Effector memory CD4-positive, alpha-beta T cell (primary cell): ENCODE measurements around the gene LSM3.

ENCODE experiments used
- DNase-seq, 3 donors: peaks; one replicate each; pipeline ENCODE4 v3.0.0-alpha.2; 2020
- H3K27ac ChIP-seq: 2 replicates; pipeline ENCODE4 v1.7.0; 2013; ENCODE audit warnings: mild to moderate bottlenecking, low read length, moderate library complexity; ENCODE audit not compliant: insufficient read depth, poor library complexity, severe bottlenecking
- H3K27me3 ChIP-seq: replicated peaks from 2 replicates; pipeline ENCODE4 v1.7.0; 2013; ENCODE audit warnings: mild to moderate bottlenecking, low read length; ENCODE audit not compliant: insufficient read depth, control insufficient read depth, poor library complexity, severe bottlenecking
- H3K36me3 ChIP-seq: 2 replicates; pipeline ENCODE4 v1.7.0; 2013; ENCODE audit warnings: mild to moderate bottlenecking, low read length, moderate library complexity; ENCODE audit not compliant: control insufficient read depth, insufficient read depth
- H3K4me1 ChIP-seq: 2 replicates; pipeline ENCODE4 v1.7.0; 2013; ENCODE audit warnings: low read length, mild to moderate bottlenecking; ENCODE audit not compliant: control insufficient read depth, insufficient read depth, poor library complexity, severe bottlenecking
- H3K4me3 ChIP-seq: 2 replicates; pipeline ENCODE4 v1.7.0; 2013; ENCODE audit warnings: low read length, low read depth, mild to moderate bottlenecking; ENCODE audit not compliant: insufficient read depth, poor library complexity, severe bottlenecking
- H3K9me3 ChIP-seq: 2 replicates; pipeline ENCODE4 v1.7.0; 2013; ENCODE audit warnings: mild to moderate bottlenecking, low read length, moderate library complexity; ENCODE audit not compliant: control insufficient read depth

LSM3 gene

GRCh38 chr3:14156201-14156600, 22.4 kb upstream of the LSM3 start:
- H3K4me1 ChIP-seq, result no peaks in the 10 kb centered on the region
- no peak overlapping the region for H3K27ac ChIP-seq
- peaks cover 3% of the 10 kb centered on the region for H3K9me3 ChIP-seq
- H3K36me3 ChIP-seq, result peaks cover 77% of the 10 kb centered on the region
- H3K4me3 ChIP-seq, result no peak overlapping the region
- no peak for DNase-seq
- no peaks in the 10 kb centered on the region for H3K27me3 ChIP-seq

GRCh38 chr3:14156843-14157561, 21.6 kb upstream of the LSM3 start:
- DNase-seq, result no peak
- Histone ChIP-seq H3K4me3 (no peak overlapping the region), H3K9me3 (peaks cover 4% of the 10 kb centered on the region), H3K27ac (no peak overlapping the region), H3K36me3 (peaks cover 79% of the 10 kb centered on the region), H3K27me3 (no peaks in the 10 kb centered on the region), H3K4me1 (no peaks in the 10 kb centered on the region)

GRCh38 chr3:14157951-14158350, 20.7 kb upstream of the LSM3 start:
- no peak overlapping the region for H3K4me3 ChIP-seq
- no peak overlapping the region for H3K27ac ChIP-seq
- peaks cover 4% of the 10 kb centered on the region for H3K9me3 ChIP-seq
- no peaks in the 10 kb centered on the region for H3K4me1 ChIP-seq
- peaks cover 82% of the 10 kb centered on the region for H3K36me3 ChIP-seq
- H3K27me3 ChIP-seq, result no peaks in the 10 kb centered on the region
- no peak for DNase-seq

GRCh38 chr3:14158370-14158769, 20.2 kb upstream of the LSM3 start:
- Histone ChIP-seq H3K4me3 (no peak overlapping the region), H3K9me3 (peaks cover 4% of the 10 kb centered on the region), H3K27ac (no peak overlapping the region), H3K4me1 (no peaks in the 10 kb centered on the region), H3K36me3 (peaks cover 84% of the 10 kb centered on the region), H3K27me3 (no peaks in the 10 kb centered on the region)
- DNase-seq, result no peak

- DNase-seq, result no peak
- Histone ChIP-seq H3K36me3 (peaks cover 87% of the 10 kb centered on the region), H3K4me1 (no peaks in the 10 kb centered on the region), H3K27me3 (no peaks in the 10 kb centered on the region), H3K9me3 (peaks cover 4% of the 10 kb centered on the region), H3K4me3 (no peak overlapping the region), H3K27ac (no peak overlapping the region)
Observed at GRCh38 chr3:14159426-14159825, 19.2 kb upstream of the LSM3 start.

GRCh38 chr3:14161282-14161681, 17.3 kb upstream of the LSM3 start:
- H3K9me3 ChIP-seq, result peaks cover 4% of the 10 kb centered on the region
- no peak overlapping the region for H3K27ac ChIP-seq
- no peaks in the 10 kb centered on the region for H3K27me3 ChIP-seq
- no peak overlapping the region for H3K4me3 ChIP-seq
- no peak for DNase-seq
- no peaks in the 10 kb centered on the region for H3K4me1 ChIP-seq
- peaks cover 100% of the 10 kb centered on the region for H3K36me3 ChIP-seq

GRCh38 chr3:14162178-14162577, 16.4 kb upstream of the LSM3 start:
- Histone ChIP-seq H3K36me3 (peaks cover 99% of the 10 kb centered on the region), H3K27me3 (no peaks in the 10 kb centered on the region), H3K9me3 (peaks cover 4% of the 10 kb centered on the region), H3K27ac (no peak overlapping the region), H3K4me3 (no peak overlapping the region), H3K4me1 (no peaks in the 10 kb centered on the region)
- DNase-seq, result no peak

GRCh38 chr3:14166877-14167603, 11.6 kb upstream of the LSM3 start:
- H3K4me3 ChIP-seq, result no peak overlapping the region
- DNase-seq, result no peak
- no peak overlapping the region for H3K27ac ChIP-seq
- H3K27me3 ChIP-seq, result no peaks in the 10 kb centered on the region
- H3K36me3 ChIP-seq, result peaks cover 97% of the 10 kb centered on the region
- no peaks in the 10 kb centered on the region for H3K9me3 ChIP-seq
- H3K4me1 ChIP-seq, result no peaks in the 10 kb centered on the region

GRCh38 chr3:14169435-14169834, 9.2 kb upstream of the LSM3 start:
- Histone ChIP-seq H3K4me3 (no peak overlapping the region), H3K27ac (no peak overlapping the region), H3K4me1 (peaks cover 4% of the 10 kb centered on the region), H3K27me3 (no peaks in the 10 kb centered on the region), H3K36me3 (peaks cover 82% of the 10 kb centered on the region), H3K9me3 (no peaks in the 10 kb centered on the region)
- DNase-seq, result no peak

- Histone ChIP-seq H3K9me3 (no peaks in the 10 kb centered on the region), H3K27ac (no peak overlapping the region), H3K4me1 (peaks cover 8% of the 10 kb centered on the region), H3K27me3 (no peaks in the 10 kb centered on the region), H3K36me3 (peaks cover 78% of the 10 kb centered on the region), H3K4me3 (no peak overlapping the region)
- DNase-seq, result no peak
Observed at GRCh38 chr3:14169871-14170270, 8.7 kb upstream of the LSM3 start.
